WTC11 (cell line): ENCODE measurements around the gene FPGT. TPM values are rescaled to one million over a fixed set of nuclear protein-coding genes. Genes with fewer than 3 reads are reported as not detected.

Experiments used
- ATAC-seq: fragments of 200-7000 bp; cut with Tn5 transposase; 2 replicates; pipeline ENCODE4 v1.10.0; 2021; ENCODE audit warnings: mild to moderate bottlenecking, moderate library complexity
- CTCF ChIA-PET: fragments of 300-600 bp; sonication (Branson Sonifier 250); formaldehyde crosslinking; loops from one replicate; lab custom pipeline; 2021; ENCODE audit warnings: antibody characterized with exemption; lab: Charles Lee
- POLR2A ChIA-PET: fragments of 350-600 bp; sonication (Branson Sonifier 250); formaldehyde crosslinking; loops from one replicate; lab custom pipeline; 2021; ENCODE audit warnings: antibody characterized with exemption; lab: Charles Lee
- DNase-seq: peaks from one replicate; pipeline ENCODE4 v3.0.0; 2021; ENCODE audit warnings: low spot score
- H3K27ac Mint-ChIP-seq: 2 replicates; pipeline ENCODE4 v1.8.0; 2021; ENCODE audit warnings: mixed read lengths
- H3K27me3 Mint-ChIP-seq: 2 replicates; pipeline ENCODE4 v1.8.0; 2021; ENCODE audit warnings: low read depth, mild to moderate bottlenecking, moderate library complexity, mixed read lengths
- H3K36me3 Mint-ChIP-seq: 2 replicates; pipeline ENCODE4 v1.8.0; 2021; ENCODE audit warnings: mixed read lengths
- H3K4me1 Mint-ChIP-seq: 2 replicates; pipeline ENCODE4 v1.8.0; 2022; ENCODE audit warnings: mixed read lengths
- H3K4me3 Mint-ChIP-seq: 2 replicates; pipeline ENCODE4 v1.8.0; 2021; ENCODE audit warnings: mild to moderate bottlenecking, moderate library complexity, mixed read lengths
- H3K9me3 Mint-ChIP-seq: 2 replicates; pipeline ENCODE4 v1.8.0; 2021; ENCODE audit warnings: mixed read lengths
- AFF4 ChIP-seq: sonication (generic); formaldehyde crosslinking; IDR thresholded peaks from 2 replicates; pipeline ENCODE4 v1.8.1; 2023; ENCODE audit warnings: mild to moderate bottlenecking, missing genetic modification reagents, borderline replicate concordance
- ARID4B ChIP-seq: sonication (generic); formaldehyde crosslinking; IDR thresholded peaks from 2 replicates; pipeline ENCODE4 v1.8.0; 2023; ENCODE audit warnings: missing genetic modification reagents, mild to moderate bottlenecking, borderline replicate concordance
- CDX4 ChIP-seq: fragments of 250-450 bp; sonication (Bioruptor Pico); IDR thresholded peaks from 2 replicates; pipeline ENCODE4 v1.9.0; 2021; ENCODE audit warnings: moderate library complexity, mild to moderate bottlenecking, inconsistent platforms, borderline replicate concordance
- CREB1 ChIP-seq: sonication (generic); formaldehyde crosslinking; IDR thresholded peaks from 2 replicates; pipeline ENCODE4 v1.8.0; 2023; ENCODE audit warnings: mild to moderate bottlenecking, missing genetic modification reagents
- CTCF ChIP-seq: fragments of 200-600 bp; IDR thresholded peaks from 2 replicates; pipeline ENCODE4 v1.8.0; 2022; ENCODE audit warnings: antibody characterized with exemption
- E2F1 ChIP-seq: sonication (generic); formaldehyde crosslinking; IDR thresholded peaks from 2 replicates; pipeline ENCODE4 v1.8.0; 2022; ENCODE audit warnings: mild to moderate bottlenecking, missing genetic modification reagents
- ERG ChIP-seq: fragments of 250-450 bp; sonication (Bioruptor Pico); IDR thresholded peaks from 2 replicates; pipeline ENCODE4 v1.8.0; 2021; ENCODE audit warnings: mild to moderate bottlenecking
- GABPB1 ChIP-seq: sonication (generic); formaldehyde crosslinking; IDR thresholded peaks from 2 replicates; pipeline ENCODE4 v1.8.1; 2023; ENCODE audit warnings: mild to moderate bottlenecking, missing genetic modification reagents
- HMGA2 ChIP-seq: fragments of 250-450 bp; sonication (Bioruptor Pico); IDR thresholded peaks from 2 replicates; pipeline ENCODE4 v1.4.0; 2021; ENCODE audit warnings: mild to moderate bottlenecking, moderate library complexity
- HMGXB4 ChIP-seq: sonication (generic); formaldehyde crosslinking; IDR thresholded peaks from 2 replicates; pipeline ENCODE4 v1.8.1; 2023; ENCODE audit warnings: mild to moderate bottlenecking, moderate library complexity, missing genetic modification reagents
- RELA ChIP-seq: sonication (generic); formaldehyde crosslinking; IDR thresholded peaks from 2 replicates; pipeline ENCODE4 v1.8.1; 2022; ENCODE audit warnings: missing genetic modification reagents, mild to moderate bottlenecking, borderline replicate concordance
- RORB ChIP-seq: fragments of 250-450 bp; sonication (Bioruptor Pico); IDR thresholded peaks from 2 replicates; pipeline ENCODE4 v1.9.0; 2021; ENCODE audit warnings: mild to moderate bottlenecking
- USF1 ChIP-seq: sonication (generic); formaldehyde crosslinking; IDR thresholded peaks from 2 replicates; pipeline ENCODE4 v1.8.0; 2022; ENCODE audit warnings: mild to moderate bottlenecking, missing genetic modification reagents
- ZBTB21 ChIP-seq: sonication (generic); formaldehyde crosslinking; IDR thresholded peaks from 2 replicates; pipeline ENCODE4 v1.8.1; 2023; ENCODE audit warnings: mild to moderate bottlenecking, missing genetic modification reagents, borderline replicate concordance
- ZNF416 ChIP-seq: fragments of 250-450 bp; sonication (Bioruptor Pico); IDR thresholded peaks from 2 replicates; pipeline ENCODE4 v1.9.0; 2021; ENCODE audit warnings: mild to moderate bottlenecking, inconsistent platforms
- ZNF671 ChIP-seq: fragments of 250-450 bp; sonication (Bioruptor Pico); IDR thresholded peaks from 2 replicates; pipeline ENCODE4 v1.8.0; 2021; ENCODE audit warnings: mild to moderate bottlenecking
- total RNA-seq: library from RNA; stranded (reverse); gene quantifications from 3 replicates; pipeline ENCODE4 v1.2.3, GENCODE V29; 2021

Gene FPGT
- total RNA-seq, 1 experiment from 2014 or later, result 3.9 TPM

GRCh38 chr1:74222701-74223100 is 24.7 kb downstream of the FPGT start:
- DNase-seq, result no peak
- Mint-ChIP-seq H3K27me3 (no peaks in the 10 kb centered on the region), H3K4me1 (no peaks in the 10 kb centered on the region), H3K27ac (no peak overlapping the region)
- TF ChIP-seq RORB (no peak), USF1 (CRISPR knock-in tag) (no peak), GABPB1 (CRISPR knock-in tag) (no peak), ZBTB21 (CRISPR knock-in tag) (no peak), AFF4 (CRISPR knock-in tag) (no peak), CTCF (no peak), CREB1 (CRISPR knock-in tag) (no peak), E2F1 (no peak), ARID4B (no peak), ERG (CRISPR knock-in tag) (no peak), ZNF671 (CRISPR knock-in tag) (no peak), RELA (CRISPR knock-in tag) (no peak), ZNF416 (CRISPR knock-in tag) (no peak), CDX4 (CRISPR knock-in tag) (no peak), HMGA2 (CRISPR knock-in tag) (no peak), HMGXB4 (no peak)
- TF ChIP-seq, all 79 proteins: peak for 0
- CTCF ChIA-PET, result no interaction called here
- no peaks in the 10 kb centered on the region for H3K9me3 Mint-ChIP-seq
- no peaks in the 10 kb centered on the region for H3K36me3 Mint-ChIP-seq
- no peak overlapping the region for H3K4me3 Mint-ChIP-seq
- ATAC-seq, result no peak
- POLR2A ChIA-PET, result no interaction called here
